ENCODE measurements around the gene AAK1. TPM values are rescaled to one million over a fixed set of nuclear protein-coding genes. Genes with fewer than 3 reads are reported as not detected.

AAK1 gene
- total RNA-seq, 1 experiment from 2014 or later: 46.8 TPM

DNA sequence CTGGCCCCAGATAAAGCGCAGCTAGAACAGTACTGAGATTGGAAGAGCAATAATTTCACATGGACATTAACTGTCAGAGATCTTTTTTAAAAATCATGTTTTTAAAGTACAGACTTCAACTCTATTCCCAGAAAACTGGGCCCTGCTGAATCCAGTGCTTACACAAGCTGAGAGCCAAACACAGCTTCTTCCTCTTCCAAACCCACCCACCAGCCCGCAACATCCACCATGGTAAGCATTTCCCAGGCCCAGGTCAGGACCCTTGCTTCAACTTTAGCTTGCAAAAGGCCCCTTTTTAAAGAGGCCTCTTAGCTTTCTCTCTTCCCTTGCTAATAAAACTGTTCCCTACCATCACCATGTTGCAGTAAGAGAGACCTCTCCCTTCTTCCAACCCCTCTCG is 2.1 kb downstream of the AAK1 start:
- Histone ChIP-seq H3K79me2 (ENCODE audit: low read length) (peaks cover 80% of the 10 kb centered on the region), H3K27me3 (ENCODE audit: low read length) (no peaks in the 10 kb centered on the region), H4K20me1 (ENCODE audit: low read length) (peaks cover 7% of the 10 kb centered on the region), H3F3A (ENCODE audit: low read length, unreplicated experiment) (no peaks in the 10 kb centered on the region), H2AFZ (ENCODE audit: low read length) (no peak overlapping the region), H3K4me2 (ENCODE audit: low read length) (peak overlapping the region; percentile 89), H3K4me3 (ENCODE audit: low read length) (peak overlapping the region; percentile 89), H3K36me3 (ENCODE audit: low read depth, low read length) (peaks cover 3% of the 10 kb centered on the region; the same call in 1 of the 2 replicates), H3K9me2 (replicated peaks; ENCODE audit: low read length) (no peaks in the 10 kb centered on the region), H3K9ac (ENCODE audit: low read length) (peak overlapping the region; percentile 93), H3K4me1 (ENCODE audit: insufficient read depth, low read length) (peaks cover 37% of the 10 kb centered on the region), H3K27ac (ENCODE audit: low read length) (no peak overlapping the region), H3K9me3 (ENCODE audit: low read length) (no peaks in the 10 kb centered on the region)
- ATAC-seq (no peak), DNase-seq (no peak)
- TF ChIP-seq, protein P1, sequence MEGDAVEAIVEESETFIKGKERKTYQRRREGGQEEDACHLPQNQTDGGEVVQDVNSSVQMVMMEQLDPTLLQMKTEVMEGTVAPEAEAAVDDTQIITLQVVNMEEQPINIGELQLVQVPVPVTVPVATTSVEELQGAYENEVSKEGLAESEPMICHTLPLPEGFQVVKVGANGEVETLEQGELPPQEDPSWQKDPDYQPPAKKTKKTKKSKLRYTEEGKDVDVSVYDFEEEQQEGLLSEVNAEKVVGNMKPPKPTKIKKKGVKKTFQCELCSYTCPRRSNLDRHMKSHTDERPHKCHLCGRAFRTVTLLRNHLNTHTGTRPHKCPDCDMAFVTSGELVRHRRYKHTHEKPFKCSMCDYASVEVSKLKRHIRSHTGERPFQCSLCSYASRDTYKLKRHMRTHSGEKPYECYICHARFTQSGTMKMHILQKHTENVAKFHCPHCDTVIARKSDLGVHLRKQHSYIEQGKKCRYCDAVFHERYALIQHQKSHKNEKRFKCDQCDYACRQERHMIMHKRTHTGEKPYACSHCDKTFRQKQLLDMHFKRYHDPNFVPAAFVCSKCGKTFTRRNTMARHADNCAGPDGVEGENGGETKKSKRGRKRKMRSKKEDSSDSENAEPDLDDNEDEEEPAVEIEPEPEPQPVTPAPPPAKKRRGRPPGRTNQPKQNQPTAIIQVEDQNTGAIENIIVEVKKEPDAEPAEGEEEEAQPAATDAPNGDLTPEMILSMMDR (conservative IDR thresholded peaks at IDR 0.05; ENCODE audit: low read depth, low read length): no peak
- TF ChIP-seq EZH2phosphoT487 (IDR thresholded peaks at IDR 0.05; ENCODE audit: borderline replicate concordance, low read length) (no peak), EZH2 (IDR thresholded peaks at IDR 0.05; ENCODE audit: low read length, unreplicated experiment) (no peak)
- ChIA-PET CTCF (no interaction called here), POLR2A (ENCODE audit: unreplicated experiment) (no interaction called here)
- no TSS peak for BruUV-seq (replicated peaks)
- intact Hi-C loops (cut with micrococcal nuclease): loop anchor here (5.0 kb wide), 1 partner anchor 36 kb away; no protein-coding TSS in a partner anchor

GRCh38 chr2:69639266-69639665 is 4.3 kb downstream of the AAK1 start:
- DNase-seq (no peak), ATAC-seq (no peak)
- Histone ChIP-seq H2AFZ (ENCODE audit: low read length) (no peak overlapping the region), H3K9me3 (ENCODE audit: low read length) (no peaks in the 10 kb centered on the region), H3K9me2 (replicated peaks; ENCODE audit: low read length) (no peaks in the 10 kb centered on the region), H3K27ac (ENCODE audit: low read length) (no peak overlapping the region), H3K9ac (ENCODE audit: low read length) (no peak overlapping the region), H4K20me1 (ENCODE audit: low read length) (peaks cover 16% of the 10 kb centered on the region), H3K4me3 (ENCODE audit: low read length) (no peak overlapping the region), H3K79me2 (ENCODE audit: low read length) (peaks cover 90% of the 10 kb centered on the region), H3K36me3 (ENCODE audit: low read depth, low read length) (peaks cover 11% of the 10 kb centered on the region), H3K4me1 (ENCODE audit: insufficient read depth, low read length) (peaks cover 22% of the 10 kb centered on the region), H3K4me2 (ENCODE audit: low read length) (no peak overlapping the region), H3K27me3 (ENCODE audit: low read length) (no peaks in the 10 kb centered on the region), H3F3A (ENCODE audit: low read length, unreplicated experiment) (no peaks in the 10 kb centered on the region)
- no TSS peak for BruUV-seq (replicated peaks)
- ChIA-PET POLR2A (ENCODE audit: unreplicated experiment) (no interaction called here), CTCF (interaction anchor here (0.8 kb wide), 1 partner anchor 86 kb away, joined by 3 read pairs; no protein-coding TSS in a partner anchor)
- intact Hi-C loops (cut with micrococcal nuclease): no loop called here
- TF ChIP-seq, protein P1 (conservative IDR thresholded peaks at IDR 0.05; ENCODE audit: low read depth, low read length): no peak
- TF ChIP-seq EZH2 (IDR thresholded peaks at IDR 0.05; ENCODE audit: low read length, unreplicated experiment): no peak
- no peak for TF ChIP-seq EZH2phosphoT487 (IDR thresholded peaks at IDR 0.05; ENCODE audit: borderline replicate concordance, low read length)

DNA sequence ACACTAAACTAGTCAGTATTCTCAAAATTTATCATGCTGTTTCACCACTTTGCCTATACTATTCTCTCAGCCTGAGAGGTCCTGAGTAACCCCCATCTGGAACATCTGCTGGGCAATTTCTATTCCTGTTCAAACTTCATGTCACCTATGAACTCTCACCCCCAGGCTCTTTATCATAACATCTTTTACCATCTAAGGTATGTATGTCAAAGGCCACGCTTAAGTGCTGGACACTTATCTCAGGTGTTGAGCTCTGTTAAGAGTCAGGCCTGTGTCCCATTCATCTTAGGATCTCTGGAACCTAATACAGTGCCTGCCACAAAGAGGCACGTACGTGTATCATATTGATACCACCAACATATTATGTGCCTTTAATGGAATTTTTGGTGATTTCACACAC is 4.9 kb downstream of the AAK1 start:
- Histone ChIP-seq H3K27ac (ENCODE audit: low read length) (no peak overlapping the region), H3K4me2 (ENCODE audit: low read length) (no peak overlapping the region), H3K79me2 (ENCODE audit: low read length) (peaks cover 93% of the 10 kb centered on the region), H4K20me1 (ENCODE audit: low read length) (peaks cover 17% of the 10 kb centered on the region), H3K27me3 (ENCODE audit: low read length) (no peaks in the 10 kb centered on the region), H3F3A (ENCODE audit: low read length, unreplicated experiment) (no peaks in the 10 kb centered on the region), H3K9ac (ENCODE audit: low read length) (no peak overlapping the region), H2AFZ (ENCODE audit: low read length) (no peak overlapping the region), H3K4me1 (ENCODE audit: insufficient read depth, low read length) (peaks cover 22% of the 10 kb centered on the region), H3K36me3 (ENCODE audit: low read depth, low read length) (peaks cover 13% of the 10 kb centered on the region), H3K9me2 (replicated peaks; ENCODE audit: low read length) (no peaks in the 10 kb centered on the region), H3K4me3 (ENCODE audit: low read length) (no peak overlapping the region), H3K9me3 (ENCODE audit: low read length) (no peaks in the 10 kb centered on the region)
- CTCF ChIA-PET: interaction anchor here (0.8 kb wide), 1 partner anchor 86 kb away, joined by 3 read pairs; no protein-coding TSS in a partner anchor
- intact Hi-C loops (cut with micrococcal nuclease): no loop called here
- DNase-seq: no peak
- no peak for TF ChIP-seq EZH2phosphoT487 (IDR thresholded peaks at IDR 0.05; ENCODE audit: borderline replicate concordance, low read length)
- TF ChIP-seq, protein P1 (conservative IDR thresholded peaks at IDR 0.05; ENCODE audit: low read depth, low read length): no peak
- no peak for TF ChIP-seq EZH2 (IDR thresholded peaks at IDR 0.05; ENCODE audit: low read length, unreplicated experiment)
- POLR2A ChIA-PET (ENCODE audit: unreplicated experiment): no interaction called here
- BruUV-seq (replicated peaks): no TSS peak
- ATAC-seq: no peak
